CD4-positive, CD25-positive, alpha-beta regulatory T cell (primary cell): ENCODE measurements around the gene F2RL1. TPM values are rescaled to one million over a fixed set of nuclear protein-coding genes. Genes with fewer than 3 reads are reported as not detected.
A peak's percentile ranks its signal among the peaks of the same experiment; 100 is the strongest.

Source experiments
- ATAC-seq, 2 donors: fragments of 150-1000 bp; cut with Tn5 transposase; one replicate each; pipeline ENCODE4 v1.10.0; 2021; ENCODE audit warnings: low read depth in 2 of 2, moderate number of reproducible peaks in 2 of 2, moderate library complexity in 1 of 2
- DNase-seq, 3 donors: peaks; one replicate each; pipeline versions ENCODE4 v3.0.0 to v3.0.0-alpha.2; 2012 to 2022; ENCODE audit warnings: mixed read lengths in 1 of 3
- H3K27ac ChIP-seq: one replicate; pipeline ENCODE4 v1.7.0; 2013; ENCODE audit warnings: mild to moderate bottlenecking, low read length; ENCODE audit not compliant: insufficient read depth, poor library complexity, severe bottlenecking
- H3K27me3 ChIP-seq: one replicate; pipeline ENCODE4 v1.7.0; 2013; ENCODE audit warnings: low read length; ENCODE audit not compliant: control insufficient read depth, insufficient read depth
- H3K36me3 ChIP-seq: one replicate; pipeline ENCODE4 v1.7.0; 2013; ENCODE audit warnings: mild to moderate bottlenecking, low read length, moderate library complexity; ENCODE audit not compliant: control insufficient read depth, insufficient read depth
- H3K4me1 ChIP-seq: 2 replicates; pipeline ENCODE4 v1.7.0; 2013; ENCODE audit warnings: mild to moderate bottlenecking, low read length; ENCODE audit not compliant: insufficient read depth, control insufficient read depth, poor library complexity, severe bottlenecking
- H3K4me3 ChIP-seq: one replicate; pipeline ENCODE4 v1.7.0; 2013; ENCODE audit warnings: low read depth, mild to moderate bottlenecking, low read length, moderate library complexity
- H3K9me3 ChIP-seq, 2 experiments: 1 replicate in 1 of 2; 2 replicates in 1 of 2; pipeline ENCODE4 v1.7.0; 2013; ENCODE audit warnings: low read length in 2 of 2, mild to moderate bottlenecking in 1 of 2, moderate library complexity in 1 of 2; ENCODE audit not compliant: control insufficient read depth in 2 of 2
- H3K27ac Mint-ChIP-seq, 3 donors: one replicate each; pipeline ENCODE4 v1.8.0; 2020 to 2022; ENCODE audit warnings: mild to moderate bottlenecking in 3 of 3, mixed read lengths in 3 of 3, moderate library complexity in 2 of 3
- H3K27me3 Mint-ChIP-seq: one replicate; pipeline ENCODE4 v1.8.0; 2022; ENCODE audit warnings: mild to moderate bottlenecking, mixed read lengths
- H3K36me3 Mint-ChIP-seq: one replicate; pipeline ENCODE4 v1.8.0; 2020; ENCODE audit warnings: mixed read lengths
- H3K4me1 Mint-ChIP-seq, 4 donors: one replicate each; pipeline ENCODE4 v1.8.0; 2020 to 2022; ENCODE audit warnings: mixed read lengths in 4 of 4, mild to moderate bottlenecking in 1 of 4
- H3K4me3 Mint-ChIP-seq, 4 donors: one replicate each; pipeline ENCODE4 v1.8.0; 2020 to 2022; ENCODE audit warnings: mild to moderate bottlenecking in 4 of 4, mixed read lengths in 4 of 4, moderate library complexity in 3 of 4
- H3K9me3 Mint-ChIP-seq, 7 donors: one replicate each; pipeline ENCODE4 v1.8.0; 2020 to 2022; ENCODE audit warnings: mixed read lengths in 7 of 7, mild to moderate bottlenecking in 3 of 7, moderate library complexity in 2 of 7
- polyA plus RNA-seq, 4 donors: library from polyadenylated mRNA; unstranded; fragments of 300-500 nt; fragmentation: Illumina TruSeq; gene quantifications; one replicate each; pipeline ENCODE4 v1.2.3, GENCODE V29; 2021
- total RNA-seq: library from RNA; stranded (reverse); gene quantifications from one replicate; pipeline ENCODE4 v1.2.3, GENCODE V29; 2022

Gene F2RL1
- total and polyA plus RNA-seq, 5 donors from 2014 or later, result 1.6 to 9.9 (median 5.7) TPM

DNA sequence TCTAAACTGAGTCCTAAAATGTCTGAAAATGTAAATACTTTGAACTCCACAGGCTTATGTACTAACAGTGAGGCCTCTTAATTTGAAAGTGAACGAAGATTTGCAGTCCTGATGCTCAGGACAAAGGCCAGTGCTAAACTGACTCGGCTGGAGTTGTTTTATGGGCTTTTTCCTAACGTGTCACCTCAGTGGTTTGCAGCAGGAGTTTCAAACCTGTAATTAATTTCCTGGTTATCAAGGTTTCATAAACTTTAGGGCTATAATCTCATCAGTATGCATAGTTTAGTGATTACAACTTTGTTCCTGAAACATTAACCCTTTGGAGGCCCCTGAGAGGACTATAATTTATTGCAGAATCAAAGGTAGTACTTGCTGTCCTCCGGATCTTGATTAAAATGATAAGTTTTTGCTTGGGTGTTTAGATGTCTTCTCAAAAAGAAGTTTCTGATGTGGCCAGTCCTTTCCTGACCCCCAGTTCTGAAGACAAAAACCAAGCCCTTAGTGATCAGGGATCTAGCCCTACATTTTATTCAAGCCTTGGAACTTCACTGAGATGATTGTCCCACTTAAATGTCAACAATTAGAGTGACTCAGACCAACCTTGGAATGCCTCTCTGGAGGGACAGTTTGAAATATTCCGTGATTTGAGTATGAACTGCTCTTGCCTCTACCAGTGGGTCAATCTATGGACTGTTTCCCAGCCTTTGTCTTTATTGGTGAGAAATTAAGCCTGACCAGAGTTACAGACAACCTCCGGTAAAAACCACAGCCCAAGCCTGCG is 19.8 kb downstream of the F2RL1 start:
- DNase-seq, result no peak
- Mint-ChIP-seq H3K4me1 (peaks cover 0 to 10% (median 0%) of the 10 kb centered on the region in 4 donors), H3K27ac (no peak overlapping the region), H3K36me3 (peaks cover 10% of the 10 kb centered on the region), H3K9me3 (peaks cover 0 to 1% (median 0%) of the 10 kb centered on the region in 7 donors), H3K4me3 (no peak overlapping the region), H3K27me3 (peaks cover 4% of the 10 kb centered on the region)
- Histone ChIP-seq H3K4me3 (no peak overlapping the region), H3K36me3 (no peaks in the 10 kb centered on the region), H3K27ac (no peak overlapping the region), H3K27me3 (no peaks in the 10 kb centered on the region), H3K4me1 (no peaks in the 10 kb centered on the region), H3K9me3 (no peaks in the 10 kb centered on the region)
- no peak for ATAC-seq

DNA sequence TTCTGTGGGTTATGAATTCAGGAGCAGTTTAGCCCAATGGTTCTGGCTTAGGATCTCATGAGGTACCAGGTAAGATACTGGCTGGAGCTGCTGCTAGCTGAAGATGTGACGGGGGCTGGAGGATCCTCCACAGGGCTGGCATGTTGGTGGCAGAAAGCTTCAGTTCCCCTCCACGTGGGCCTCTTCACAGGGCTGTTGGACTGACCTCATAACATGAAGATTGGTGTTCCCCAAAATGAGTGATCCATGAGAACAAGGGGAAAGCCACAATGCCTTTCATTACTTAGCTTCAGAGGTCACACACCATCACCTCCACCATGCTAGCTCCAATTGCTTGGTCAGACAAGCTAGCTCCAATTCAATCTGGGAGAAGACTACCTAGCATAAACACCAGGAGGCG is 22.5 kb downstream of the F2RL1 start:
- ATAC-seq (no peak), DNase-seq (no peak)
- H3K9me3 Mint-ChIP-seq, result peaks cover 0 to 1% (median 0%) of the 10 kb centered on the region in 7 donors
- no peak overlapping the region for H3K4me3 Mint-ChIP-seq
- H3K27me3 ChIP-seq, result no peaks in the 10 kb centered on the region
- no peak overlapping the region for H3K4me3 ChIP-seq
- H3K27ac ChIP-seq, result no peak overlapping the region
- peaks cover 3% of the 10 kb centered on the region for H3K36me3 Mint-ChIP-seq
- peaks cover 4% of the 10 kb centered on the region for H3K27me3 Mint-ChIP-seq
- no peaks in the 10 kb centered on the region for H3K9me3 ChIP-seq
- H3K36me3 ChIP-seq, result no peaks in the 10 kb centered on the region
- peaks cover 0 to 10% (median 0%) of the 10 kb centered on the region in 4 donors for H3K4me1 Mint-ChIP-seq
- H3K27ac Mint-ChIP-seq, result peak overlapping the region in 1 of 3 donors; percentile 32
- no peaks in the 10 kb centered on the region for H3K4me1 ChIP-seq

GRCh38 chr5:76845890-76846289 is 27.1 kb downstream of the F2RL1 start:
- Mint-ChIP-seq H3K9me3 (peaks cover 0 to 1% (median 0%) of the 10 kb centered on the region in 7 donors), H3K27ac (no peak overlapping the region), H3K36me3 (peaks cover 3% of the 10 kb centered on the region), H3K4me1 (peaks cover 11 to 21% (median 14%) of the 10 kb centered on the region in 4 donors), H3K4me3 (no peak overlapping the region), H3K27me3 (peaks cover 4% of the 10 kb centered on the region)
- ATAC-seq (no peak), DNase-seq (no peak)
- no peak overlapping the region for H3K4me3 ChIP-seq
- no peak overlapping the region for H3K27ac ChIP-seq
- H3K9me3 ChIP-seq, result no peaks in the 10 kb centered on the region
- no peaks in the 10 kb centered on the region for H3K36me3 ChIP-seq
- H3K4me1 ChIP-seq, result peaks cover 19% of the 10 kb centered on the region
- no peaks in the 10 kb centered on the region for H3K27me3 ChIP-seq

- Mint-ChIP-seq H3K27me3 (no peaks in the 10 kb centered on the region), H3K36me3 (peaks cover 6% of the 10 kb centered on the region), H3K4me3 (peak within 1 kb of the TSS; percentile 68 to 79 (median 72)), H3K27ac (peak within 1 kb of the TSS; percentile 50 to 99 (median 79)), H3K4me1 (peaks cover 24 to 55% (median 37%) of the 10 kb centered on the region in 4 donors), H3K9me3 (peaks cover 0 to 6% (median 1%) of the 10 kb centered on the region in 7 donors)
- no peaks in the 10 kb centered on the region for H3K27me3 ChIP-seq
- DNase-seq (peak in 2 of 3 donors; percentile 44 to 85), ATAC-seq (peak; percentile 88 to 91)
- peak within 1 kb of the TSS; percentile 48 for H3K27ac ChIP-seq
- H3K36me3 ChIP-seq, result no peaks in the 10 kb centered on the region
- H3K4me1 ChIP-seq, result peaks cover 29% of the 10 kb centered on the region
- no peaks in the 10 kb centered on the region for H3K9me3 ChIP-seq
- H3K4me3 ChIP-seq, result peak within 1 kb of the TSS; percentile 65
Observed at GRCh38 chr5:76849419-76850291, 30.8 kb downstream of the F2RL1 start, which contains the start of gene S100Z. Gene S100Z (plus strand): TSS chr5:76850014. CDS start chr5:76875360, 25,346 bp downstream.

DNA sequence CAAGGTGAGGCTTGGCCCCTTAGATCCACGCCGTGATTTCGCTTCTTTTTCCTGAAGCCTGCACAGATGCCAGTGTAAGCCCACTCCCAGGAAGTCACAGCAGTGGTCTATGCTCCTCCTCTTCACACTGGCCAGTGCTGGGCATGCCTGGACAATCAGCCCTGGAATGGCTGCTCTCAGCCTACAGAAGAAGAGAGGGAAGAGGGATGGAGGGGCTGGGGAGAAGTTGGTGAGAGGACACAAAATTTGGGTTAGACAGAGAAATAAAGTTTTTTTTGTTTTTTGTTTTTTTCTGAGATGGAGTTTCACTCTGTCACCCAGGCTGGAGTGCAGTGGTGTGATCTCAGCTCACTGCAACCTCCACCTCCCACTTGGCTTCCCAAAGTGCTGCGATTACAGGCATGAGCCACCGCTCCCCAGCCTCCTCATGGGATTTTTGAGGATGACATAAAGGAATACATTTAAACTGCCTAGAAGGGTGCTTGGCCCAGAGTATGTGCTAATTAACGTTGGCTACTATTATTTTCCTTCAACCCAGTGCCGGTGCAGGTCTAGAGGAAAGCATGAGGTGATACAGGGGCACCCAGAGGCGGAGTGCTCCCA is 31.8 kb downstream of the F2RL1 start:
- H3K27ac Mint-ChIP-seq, result peak overlapping the region; percentile 50 to 99 (median 79)
- Histone ChIP-seq H3K4me1 (peaks cover 36% of the 10 kb centered on the region), H3K27me3 (no peaks in the 10 kb centered on the region), H3K9me3 (no peaks in the 10 kb centered on the region), H3K4me3 (peak overlapping the region; percentile 65), H3K27ac (no peak overlapping the region), H3K36me3 (no peaks in the 10 kb centered on the region)
- H3K4me1 Mint-ChIP-seq, result peaks cover 28 to 65% (median 45%) of the 10 kb centered on the region in 4 donors
- ATAC-seq (no peak), DNase-seq (no peak)
- peaks cover 0 to 6% (median 2%) of the 10 kb centered on the region in 7 donors for H3K9me3 Mint-ChIP-seq
- no peaks in the 10 kb centered on the region for H3K27me3 Mint-ChIP-seq
- H3K36me3 Mint-ChIP-seq, result peaks cover 7% of the 10 kb centered on the region
- H3K4me3 Mint-ChIP-seq, result peak overlapping the region in 3 of 4 donors; percentile 69 to 79 (median 76)

- H3K27ac Mint-ChIP-seq, result peak overlapping the region; percentile 50 to 77 (median 60)
- H3K9me3 Mint-ChIP-seq, result peaks cover 0 to 9% (median 2%) of the 10 kb centered on the region in 7 donors
- Histone ChIP-seq H3K9me3 (no peaks in the 10 kb centered on the region), H3K4me3 (peak overlapping the region; percentile 13), H3K27me3 (no peaks in the 10 kb centered on the region), H3K27ac (no peak overlapping the region), H3K36me3 (no peaks in the 10 kb centered on the region), H3K4me1 (peaks cover 48% of the 10 kb centered on the region)
- no peak for ATAC-seq
- peaks cover 39 to 77% (median 56%) of the 10 kb centered on the region in 4 donors for H3K4me1 Mint-ChIP-seq
- H3K4me3 Mint-ChIP-seq, result peak overlapping the region; percentile 63 to 88 (median 72)
- no peaks in the 10 kb centered on the region for H3K27me3 Mint-ChIP-seq
- DNase-seq, result no peak
- H3K36me3 Mint-ChIP-seq, result peaks cover 12% of the 10 kb centered on the region
Observed at GRCh38 chr5:76851728-76852369, 33.0 kb downstream of the F2RL1 start.

DNA sequence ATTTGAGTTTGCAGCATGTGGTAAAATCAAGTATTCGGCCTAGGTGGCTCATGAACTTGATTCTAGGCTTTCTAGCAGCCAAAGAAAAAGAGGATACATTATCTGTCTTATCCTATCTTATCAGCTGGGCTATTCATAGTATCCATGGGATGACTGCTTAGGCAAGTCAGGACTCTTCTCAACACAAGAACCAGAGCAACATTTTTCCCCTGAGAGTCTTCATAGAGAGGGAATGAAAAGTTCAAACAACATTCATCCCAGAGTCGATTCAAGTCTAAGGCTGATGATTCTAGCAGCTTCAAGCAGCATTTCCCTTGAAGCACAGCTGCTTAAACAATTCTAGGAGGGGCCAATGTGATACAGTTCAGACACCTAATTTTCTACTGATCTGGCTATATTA is 33.9 kb downstream of the F2RL1 start:
- Histone ChIP-seq H3K9me3 (no peaks in the 10 kb centered on the region), H3K36me3 (no peaks in the 10 kb centered on the region), H3K4me3 (no peak overlapping the region), H3K4me1 (peaks cover 50% of the 10 kb centered on the region), H3K27ac (no peak overlapping the region), H3K27me3 (no peaks in the 10 kb centered on the region)
- H3K27me3 Mint-ChIP-seq, result no peaks in the 10 kb centered on the region
- DNase-seq (no peak), ATAC-seq (no peak)
- peak overlapping the region in 1 of 4 donors; percentile 76 for H3K4me3 Mint-ChIP-seq
- peaks cover 39 to 83% (median 54%) of the 10 kb centered on the region in 4 donors for H3K4me1 Mint-ChIP-seq
- H3K27ac Mint-ChIP-seq, result peak overlapping the region in 2 of 3 donors; percentile 17 to 87
- peaks cover 12% of the 10 kb centered on the region for H3K36me3 Mint-ChIP-seq
- H3K9me3 Mint-ChIP-seq, result peaks cover 0 to 9% (median 2%) of the 10 kb centered on the region in 7 donors
